Esophagus muscularis mucosa (tissue), 4 donors: ENCODE measurements around the gene AUTS2. TPM values are rescaled to one million over a fixed set of nuclear protein-coding genes. Genes with fewer than 3 reads are reported as not detected.

Source experiments
- DNase-seq: peaks from one replicate; pipeline ENCODE4 v3.0.0-alpha.2; 2017; ENCODE audit errors: extremely low spot score
- H3K27ac ChIP-seq, 4 donors: fragments of 200-600 bp; sonication (generic); replicated peaks in 1 of 4; 1 replicate in 3 of 4; 2 replicates in 1 of 4; pipeline ENCODE4 v1.5.1; 2016 to 2019; ENCODE audit warnings: mild to moderate bottlenecking in 1 of 4
- H3K27me3 ChIP-seq, 4 donors: fragments of 200-600 bp; sonication (generic); one replicate each; pipeline versions ENCODE4 v1.5.1 to v1.6.0; 2016 to 2019
- H3K36me3 ChIP-seq, 4 donors: fragments of 200-600 bp; sonication (generic); one replicate each; pipeline ENCODE4 v1.5.1; 2016 to 2019
- H3K4me1 ChIP-seq, 4 donors: fragments of 200-600 bp; sonication (generic); one replicate each; pipeline ENCODE4 v1.5.1; 2016 to 2019
- H3K4me3 ChIP-seq, 4 donors: fragments of 200-600 bp; sonication (generic); 1 replicate in 2 of 4; 2 replicates in 2 of 4; pipeline ENCODE4 v1.5.1; 2016 to 2019; ENCODE audit warnings: mild to moderate bottlenecking in 4 of 4, moderate library complexity in 1 of 4
- H3K9me3 ChIP-seq, 4 donors: fragments of 200-600 bp; sonication (generic); 1 replicate in 3 of 4; 2 replicates in 1 of 4; pipeline ENCODE4 v1.5.1; 2016 to 2019
- CTCF ChIP-seq, 3 experiments: fragments of 200-600 bp in 2 of 3; fragments of 450-650 bp in 1 of 3; sonication (generic) in 2 of 3; IDR thresholded peaks; one replicate each; pipeline ENCODE4 v1.5.1; 2017 to 2019; ENCODE audit warnings: antibody characterized with exemption in 3 of 3, mild to moderate bottlenecking in 2 of 3, moderate library complexity in 1 of 3
- EP300 ChIP-seq: sonication (generic); formaldehyde crosslinking; IDR thresholded peaks from one replicate; pipeline ENCODE4 v1.6.1; 2017; ENCODE audit warnings: antibody characterized with exemption
- POLR2A ChIP-seq: fragments of 450-650 bp; IDR thresholded peaks from one replicate; pipeline ENCODE4 v1.6.1; 2017; ENCODE audit warnings: antibody characterized with exemption, moderate library complexity, mild to moderate bottlenecking, low read depth
- POLR2AphosphoS5 ChIP-seq, 2 donors: sonication (generic); formaldehyde crosslinking; IDR thresholded peaks; one replicate each; pipeline ENCODE4 v1.6.1; 2017; ENCODE audit warnings: antibody characterized with exemption in 2 of 2
- WGBS: methylation state at CpG from one replicate; pipeline ENCODE4 v1.1.5; 2018; 5-methylcytosine and 5-hydroxymethylcytosine counted together
- intact Hi-C: fragments of 100-400 bp; cut with DNase I; formaldehyde crosslinking; loops from one replicate; pipeline ENCODE4 v1.15.1; 2023
- total RNA-seq, 4 donors: library from RNA; depleted of rRNA; stranded (reverse); fragments of >200 nt; gene quantifications; one replicate each; pipeline versions ENCODE4 v1.1.0 to v1.2.1, GENCODE V29; 2016

The AUTS2 gene
- total RNA-seq, 4 donors from 2014 or later: 18.5 to 44.9 (median 34.2) TPM

- intact Hi-C loops: no loop called here
- Histone ChIP-seq H3K27ac (no peak overlapping the region), H3K4me1 (peaks cover 0 to 7% (median 0%) of the 10 kb centered on the region in 4 donors), H3K9me3 (no peaks in the 10 kb centered on the region), H3K4me3 (no peak overlapping the region), H3K36me3 (peaks cover 0 to 2% (median 0%) of the 10 kb centered on the region in 4 donors), H3K27me3 (no peaks in the 10 kb centered on the region)
- WGBS: 86% methylated on average over 2 of the region's 2 CpGs
- no peak for DNase-seq
- TF ChIP-seq POLR2A (no peak), EP300 (no peak), CTCF (IDR thresholded peaks at IDR 0.05) (no peak), POLR2AphosphoS5 (IDR thresholded peaks at IDR 0.05) (no peak)
Observed at GRCh38 chr7:70563960-70564359, 965.7 kb downstream of the AUTS2 start.

GRCh38 chr7:70565721-70566370 lies 967.6 kb downstream of the AUTS2 start:
- WGBS: 79% methylated on average over 4 of the region's 4 CpGs
- Histone ChIP-seq H3K27me3 (no peaks in the 10 kb centered on the region), H3K4me1 (peaks cover 0 to 8% (median 4%) of the 10 kb centered on the region in 4 donors), H3K27ac (no peak overlapping the region), H3K36me3 (peaks cover 0 to 3% (median 0%) of the 10 kb centered on the region in 4 donors), H3K9me3 (no peaks in the 10 kb centered on the region), H3K4me3 (no peak overlapping the region)
- TF ChIP-seq CTCF (IDR thresholded peaks at IDR 0.05) (no peak), POLR2A (no peak), POLR2AphosphoS5 (IDR thresholded peaks at IDR 0.05) (no peak), EP300 (no peak)
- intact Hi-C loops: no loop called here
- no peak for DNase-seq

GRCh38 chr7:70566671-70567070 lies 968.4 kb downstream of the AUTS2 start:
- DNase-seq: no peak
- H3K27me3 ChIP-seq: no peaks in the 10 kb centered on the region
- H3K36me3 ChIP-seq: peaks cover 0 to 3% (median 0%) of the 10 kb centered on the region in 4 donors
- no peaks in the 10 kb centered on the region for H3K9me3 ChIP-seq
- peaks cover 0 to 13% (median 4%) of the 10 kb centered on the region in 4 donors for H3K4me1 ChIP-seq
- H3K4me3 ChIP-seq: no peak overlapping the region
- intact Hi-C loops: no loop called here
- H3K27ac ChIP-seq: no peak overlapping the region
- TF ChIP-seq POLR2AphosphoS5 (IDR thresholded peaks at IDR 0.05) (no peak), EP300 (no peak), POLR2A (no peak), CTCF (IDR thresholded peaks at IDR 0.05) (no peak)
- 89% methylated on average over 3 of the region's 3 CpGs for WGBS

GRCh38 chr7:70568674-70569334 lies 970.5 kb downstream of the AUTS2 start:
- Histone ChIP-seq H3K27ac (no peak overlapping the region), H3K4me3 (no peak overlapping the region), H3K9me3 (no peaks in the 10 kb centered on the region), H3K4me1 (peaks cover 0 to 18% (median 4%) of the 10 kb centered on the region in 4 donors), H3K36me3 (peaks cover 0 to 4% (median 2%) of the 10 kb centered on the region in 4 donors), H3K27me3 (no peaks in the 10 kb centered on the region)
- no peak for DNase-seq
- WGBS: 97% methylated on average over 8 of the region's 8 CpGs
- TF ChIP-seq EP300 (no peak), POLR2AphosphoS5 (IDR thresholded peaks at IDR 0.05) (no peak), POLR2A (no peak), CTCF (IDR thresholded peaks at IDR 0.05) (no peak)
- intact Hi-C loops: no loop called here
